ENCODE data around the gene C2orf72.

The C2orf72 gene

GRCh38 chr2:231069379-231070054 is 32.2 kb downstream of the C2orf72 start:
- DNase-seq (ENCODE audit: low read depth in 2 of 2): no peak

- no peak for DNase-seq (ENCODE audit: low read depth in 2 of 2)
Observed at GRCh38 chr2:231084565-231084964, 47.2 kb downstream of the C2orf72 start.

GRCh38 chr2:231088754-231089153 is 51.4 kb downstream of the C2orf72 start:
- no peak for DNase-seq (ENCODE audit: low read depth in 2 of 2)

- DNase-seq (ENCODE audit: low read depth in 2 of 2): no peak
Observed at GRCh38 chr2:231093933-231094332, 56.6 kb downstream of the C2orf72 start.

- DNase-seq (ENCODE audit: low read depth in 2 of 2): no peak
Observed at GRCh38 chr2:231094736-231095346, 57.5 kb downstream of the C2orf72 start.

All from stimulated activated CD8-positive, alpha-beta memory T cell treated with anti-CD3 and anti-CD28 coated beads, Interleukin-15, amount 100 ng/mL, for 48 hours (primary cell).